ENCODE data around the gene KRTAP12-2.

DNA sequence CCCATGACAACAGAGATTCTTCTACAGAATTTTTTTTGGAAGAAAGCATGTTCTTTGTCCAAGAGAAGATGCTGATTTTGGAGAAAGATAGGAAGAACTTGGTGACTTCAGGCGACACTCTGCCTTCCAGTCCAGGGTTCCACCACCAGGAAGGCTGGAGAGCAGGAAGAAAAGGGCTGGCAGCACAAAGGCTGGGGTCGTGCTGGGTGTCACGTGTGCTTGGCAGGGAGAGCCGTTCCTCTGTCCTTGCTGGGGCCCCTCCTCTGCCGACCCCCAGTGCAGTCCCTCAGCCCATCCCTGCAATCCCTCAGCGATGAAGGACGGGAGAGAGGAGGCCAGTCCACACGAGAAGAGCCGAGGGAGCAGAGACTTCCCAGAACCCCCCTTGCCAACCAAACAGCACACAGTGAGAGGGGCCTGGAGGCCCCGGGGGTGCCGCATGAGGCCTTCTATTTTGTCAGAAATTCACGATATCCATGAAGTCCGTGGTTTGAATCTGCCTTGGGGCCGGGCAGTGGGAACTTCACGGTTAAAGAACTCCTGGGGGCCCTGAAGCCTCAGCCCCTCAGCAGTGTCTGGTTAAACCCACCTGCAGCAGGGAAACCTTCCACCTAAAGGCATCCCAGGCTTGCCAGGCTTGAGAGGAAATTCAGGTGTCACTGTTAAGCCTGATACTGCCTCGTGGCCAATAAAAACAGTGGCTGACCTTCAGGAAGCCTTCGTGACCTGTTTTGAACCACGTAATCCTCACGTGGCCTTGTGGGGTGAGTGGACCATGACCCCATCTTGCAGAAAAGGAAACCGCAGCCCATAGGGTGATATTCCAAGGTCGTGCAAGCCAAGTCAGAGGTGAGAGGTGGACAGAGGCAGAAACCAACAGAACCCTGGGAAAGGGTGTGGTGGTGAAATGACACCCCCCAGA, 33.6 kb upstream of the KRTAP12-2 start:
- TF ChIP-seq, protein P1, sequence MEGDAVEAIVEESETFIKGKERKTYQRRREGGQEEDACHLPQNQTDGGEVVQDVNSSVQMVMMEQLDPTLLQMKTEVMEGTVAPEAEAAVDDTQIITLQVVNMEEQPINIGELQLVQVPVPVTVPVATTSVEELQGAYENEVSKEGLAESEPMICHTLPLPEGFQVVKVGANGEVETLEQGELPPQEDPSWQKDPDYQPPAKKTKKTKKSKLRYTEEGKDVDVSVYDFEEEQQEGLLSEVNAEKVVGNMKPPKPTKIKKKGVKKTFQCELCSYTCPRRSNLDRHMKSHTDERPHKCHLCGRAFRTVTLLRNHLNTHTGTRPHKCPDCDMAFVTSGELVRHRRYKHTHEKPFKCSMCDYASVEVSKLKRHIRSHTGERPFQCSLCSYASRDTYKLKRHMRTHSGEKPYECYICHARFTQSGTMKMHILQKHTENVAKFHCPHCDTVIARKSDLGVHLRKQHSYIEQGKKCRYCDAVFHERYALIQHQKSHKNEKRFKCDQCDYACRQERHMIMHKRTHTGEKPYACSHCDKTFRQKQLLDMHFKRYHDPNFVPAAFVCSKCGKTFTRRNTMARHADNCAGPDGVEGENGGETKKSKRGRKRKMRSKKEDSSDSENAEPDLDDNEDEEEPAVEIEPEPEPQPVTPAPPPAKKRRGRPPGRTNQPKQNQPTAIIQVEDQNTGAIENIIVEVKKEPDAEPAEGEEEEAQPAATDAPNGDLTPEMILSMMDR (IDR thresholded peaks at IDR 0.05) = no peak
- no peak for TF ChIP-seq POLR2A (IDR thresholded peaks at IDR 0.05)

Data from lower leg skin (tissue), 3 donors.